GM18508 (cell line): Measurements from ENCODE around the gene CD82.
A peak's percentile ranks its signal among the peaks of the same experiment; 100 is the strongest.
"Not testable (repeated sequence)": the region's sequence is repeated elsewhere in the genome, so short reads cannot be mapped to it uniquely, and the experiment has no call there.

Experiments
- ATAC-seq: cut with Tn5 transposase; IDR thresholded peaks from one replicate; pipeline ENCODE4 v1.9.1; 2021; ENCODE audit warnings: moderate number of reproducible peaks; ENCODE audit not compliant: insufficient read depth, unreplicated experiment

CD82 gene

GRCh38 chr11:44627165-44627789 lies 61.8 kb downstream of the CD82 start:
- no peak for ATAC-seq

GRCh38 chr11:44627911-44628729 lies 62.7 kb downstream of the CD82 start:
- peak; percentile 66 for ATAC-seq

- ATAC-seq = no peak
Observed at GRCh38 chr11:44628730-44629700, 63.6 kb downstream of the CD82 start.

GRCh38 chr11:44629732-44630345 lies 64.4 kb downstream of the CD82 start:
- ATAC-seq = no peak

- ATAC-seq = no peak
Observed at GRCh38 chr11:44630511-44631210, 65.2 kb downstream of the CD82 start.

- ATAC-seq = no peak
Observed at GRCh38 chr11:44631831-44632230, 66.4 kb downstream of the CD82 start.

GRCh38 chr11:44632466-44633123 lies 67.1 kb downstream of the CD82 start:
- no peak for ATAC-seq

GRCh38 chr11:44633641-44634040 lies 68.2 kb downstream of the CD82 start:
- ATAC-seq = no peak

GRCh38 chr11:44634401-44635281 lies 69.2 kb downstream of the CD82 start:
- no peak for ATAC-seq

GRCh38 chr11:44637487-44637886 lies 72.0 kb downstream of the CD82 start:
- ATAC-seq = no peak

GRCh38 chr11:44638032-44638431 lies 72.6 kb downstream of the CD82 start:
- ATAC-seq = no peak

- ATAC-seq = no peak
Observed at GRCh38 chr11:44643217-44643616, 77.8 kb downstream of the CD82 start.

GRCh38 chr11:44645827-44646226 lies 80.4 kb downstream of the CD82 start:
- no peak for ATAC-seq

- ATAC-seq = not testable (repeated sequence)
Observed at GRCh38 chr11:44647255-44647955, 81.9 kb downstream of the CD82 start.

GRCh38 chr11:44648109-44648508 lies 82.6 kb downstream of the CD82 start:
- no peak for ATAC-seq

GRCh38 chr11:44651535-44652155 lies 86.2 kb downstream of the CD82 start:
- no peak for ATAC-seq
